ENCODE data around the gene COA8.
A peak's percentile ranks its signal among the peaks of the same experiment; 100 is the strongest.

The COA8 gene

DNA sequence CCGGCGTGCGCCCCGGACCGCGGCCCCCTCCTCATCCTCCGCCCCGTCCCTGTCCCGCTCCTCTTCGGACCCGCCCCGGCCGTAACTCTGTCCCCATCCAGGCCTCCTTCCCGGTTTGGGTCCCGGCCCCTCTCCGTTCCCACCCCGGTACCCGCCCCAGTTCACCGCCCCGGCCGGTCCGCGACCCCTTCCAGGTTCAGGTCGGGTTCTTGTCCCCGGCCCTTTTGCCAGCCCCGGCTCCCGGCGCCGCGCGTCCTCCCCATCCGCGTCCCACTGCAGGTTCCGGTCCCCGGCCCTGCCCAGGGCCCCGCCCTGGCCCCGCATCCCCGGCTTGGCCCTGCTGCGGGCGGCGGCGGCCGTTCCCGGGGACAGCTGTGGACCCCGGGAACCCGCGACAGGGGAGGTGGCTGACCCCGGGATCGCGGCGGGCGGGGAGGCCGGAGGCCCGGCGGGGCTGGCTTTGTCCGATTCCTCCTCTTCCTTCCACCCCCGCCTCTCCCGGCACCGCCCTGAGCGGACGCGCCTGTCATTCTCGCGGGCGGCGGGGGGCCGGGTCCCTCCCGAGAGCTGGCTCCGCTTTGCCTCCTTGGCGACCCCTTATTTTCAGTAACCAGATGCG lies 66.9 kb downstream of the COA8 start:
- Histone ChIP-seq H3K27ac (peak overlapping the region; percentile 90 to 100 (median 98)), H3K4me3 (peak overlapping the region; percentile 60 to 100 (median 93))

- H3K4me3 ChIP-seq, result peak overlapping the region; percentile 60 to 100 (median 93)
- H3K27ac ChIP-seq, result peak overlapping the region in 12 of 21 experiments; percentile 19 to 100 (median 98)
These were observed 67.8 kb downstream of the COA8 start for GRCh38 chr14:103630364-103631108.

DNA sequence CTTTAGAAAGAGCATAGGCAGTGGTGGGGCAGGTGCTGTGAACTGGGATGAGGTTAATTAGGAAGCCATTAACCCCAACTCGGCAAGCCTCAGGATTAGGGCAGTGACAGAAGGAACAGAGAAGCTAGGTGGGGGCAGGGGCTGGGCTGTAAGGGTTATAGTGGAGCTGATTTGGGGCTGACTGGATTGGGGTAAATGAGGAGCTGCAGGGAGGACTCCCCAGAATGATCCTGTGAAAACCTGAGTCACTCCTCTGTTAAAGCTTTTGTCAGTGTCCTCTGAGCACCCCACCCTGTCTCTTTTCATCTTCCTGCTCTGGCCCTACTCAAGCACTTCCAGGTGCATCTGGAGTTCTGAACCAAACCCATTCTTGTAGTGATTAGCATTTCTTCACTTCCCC lies 70.6 kb downstream of the COA8 start:
- H3K27ac ChIP-seq, result peak overlapping the region in 1 of 21 experiments; percentile 7
- no peak overlapping the region for H3K4me3 ChIP-seq

GRCh38 chr14:103634156-103634555 lies 71.4 kb downstream of the COA8 start:
- no peak overlapping the region for H3K4me3 ChIP-seq
- H3K27ac ChIP-seq, result peak overlapping the region in 2 of 21 experiments; percentile 7 to 38

DNA sequence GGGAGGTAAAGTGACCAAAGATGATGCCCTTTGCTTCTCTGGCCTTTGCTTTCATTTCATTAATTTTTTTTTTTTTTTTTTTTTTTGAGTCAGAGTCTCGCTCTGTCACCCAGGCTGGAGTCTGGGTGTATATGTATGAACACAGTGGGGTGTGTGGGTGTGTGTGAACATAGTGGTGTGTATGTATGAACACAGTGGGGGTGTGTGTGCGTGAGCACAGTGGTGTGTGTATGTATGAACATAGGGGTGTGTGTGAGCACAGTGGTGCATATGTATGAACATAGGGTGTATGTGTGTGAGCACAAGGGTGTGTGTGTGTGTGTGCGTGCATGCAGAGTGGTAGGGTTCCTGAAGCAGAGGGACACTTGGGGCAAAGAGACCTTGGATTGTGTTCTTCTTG lies 75.8 kb downstream of the COA8 start:
- Histone ChIP-seq H3K4me3 (no peak overlapping the region), H3K27ac (no peak overlapping the region)

Measured in skin epidermis (tissue), 12 donors.